K562 (cell line): ENCODE results near the gene KIF12. TPM values are rescaled to one million over a fixed set of nuclear protein-coding genes. Genes with fewer than 3 reads are reported as not detected.

Experiments
- ATAC-seq: fragments of 200-7000 bp; cut with Tn5 transposase; 3 replicates; pipeline ENCODE4 v1.9.1; 2020; ENCODE audit warnings: moderate library complexity
- BruUV-seq: library from RNA; stranded (reverse); fragments of 400-500 nt; replicated peaks from 2 replicates; lab custom pipeline; 2021; lab: Mats Ljungman, UMichigan
- CTCF ChIA-PET: fragments of 300-600 bp; formaldehyde crosslinking; extraction: SDS; loops from one replicate; lab custom pipeline; 2021; ENCODE audit warnings: low intra/inter-chr PET ratio; lab: Yijun Ruan, JAX
- POLR2A ChIA-PET: fragments of 300-600, 350-650 bp; sonication (Branson Sonifier 250); formaldehyde crosslinking; extraction: SDS; loops from one replicate; lab custom pipeline; 2021; ENCODE audit warnings: antibody characterized with exemption, inconsistent platforms; lab: Yijun Ruan, JAX
- DNase-seq, 4 experiments: peaks; one replicate each; pipeline versions ENCODE4 v3.0.0 to v3.0.0-alpha.2; 2011 to 2018; ENCODE audit warnings: low spot score in 3 of 4, mixed read lengths in 3 of 4; ENCODE audit errors: extremely low read depth in 1 of 4
- FAIRE-seq: peaks from 2 replicates; lab custom pipeline; 2011; peaks lifted over from hg19 to GRCh38; lab: Jason Lieb, UNC
- H2AFZ ChIP-seq: 2 replicates; pipeline ENCODE4 v1.6.0; 2011; ENCODE audit warnings: low read depth, low read length, control low read depth, inconsistent platforms
- H3K27ac ChIP-seq: fragments of 200-600 bp; 3 replicates; pipeline ENCODE4 v1.8.0; 2011; ENCODE audit warnings: low read depth, mild to moderate bottlenecking, control low read depth, inconsistent platforms, low read length, moderate library complexity, mixed read lengths; ENCODE audit errors: extremely low read depth
- H3K27me3 ChIP-seq, 2 experiments: fragments of 300-600 bp in 1 of 2; 2 replicates in 1 of 2; 3 replicates in 1 of 2; pipeline versions ENCODE4 v1.6.0 to v1.8.0; 2011; ENCODE audit warnings: inconsistent platforms in 2 of 2, low read length in 2 of 2, mild to moderate bottlenecking in 1 of 2, mixed read lengths in 1 of 2, moderate library complexity in 1 of 2; ENCODE audit not compliant: control insufficient read depth in 2 of 2, insufficient read depth in 2 of 2
- H3K36me3 ChIP-seq: fragments of 300-600 bp; 3 replicates; pipeline ENCODE4 v1.8.0; 2011; ENCODE audit warnings: mild to moderate bottlenecking, low read length, inconsistent platforms; ENCODE audit not compliant: control insufficient read depth, insufficient read depth
- H3K4me1 ChIP-seq, 2 experiments: fragments of 200-600 bp in 1 of 2; replicated peaks in 1 of 2; 2 replicates in 1 of 2; 3 replicates in 1 of 2; pipeline versions ENCODE4 v1.5.1 to v1.8.0; 2011; ENCODE audit warnings: inconsistent platforms in 2 of 2, low read length in 2 of 2, mild to moderate bottlenecking in 1 of 2, mixed read lengths in 1 of 2, moderate library complexity in 1 of 2; ENCODE audit not compliant: control insufficient read depth in 2 of 2, insufficient read depth in 2 of 2
- H3K4me2 ChIP-seq: 2 replicates; pipeline ENCODE4 v1.6.1; 2011; ENCODE audit warnings: low read length, control low read depth, inconsistent platforms, mixed read lengths; ENCODE audit not compliant: insufficient read depth
- H3K4me3 ChIP-seq: fragments of 200-600 bp; sonication (generic), shearing (Covaris generic); 2 replicates; pipeline ENCODE4 v1.5.1; 2016; ENCODE audit warnings: control low read depth, inconsistent platforms
- H3K79me2 ChIP-seq: fragments of 200-600 bp; 3 replicates; pipeline ENCODE4 v1.8.0; 2011; ENCODE audit warnings: low read length, inconsistent platforms; ENCODE audit not compliant: control insufficient read depth, insufficient read depth
- H3K9ac ChIP-seq, 2 experiments: 2 replicates each; pipeline versions ENCODE4 v1.6.0 to v1.6.1; 2011; ENCODE audit warnings: low read depth in 2 of 2, low read length in 2 of 2, control low read depth in 1 of 2, inconsistent platforms in 1 of 2, mild to moderate bottlenecking in 1 of 2, mixed read lengths in 1 of 2; ENCODE audit not compliant: insufficient read depth in 1 of 2
- H3K9me1 ChIP-seq: one replicate; pipeline ENCODE4 v1.6.0; 2011; ENCODE audit warnings: inconsistent platforms, mild to moderate bottlenecking, low read length, moderate library complexity; ENCODE audit not compliant: control insufficient read depth, insufficient read depth
- H3K9me3 ChIP-seq: replicated peaks from 2 replicates; pipeline ENCODE4 v1.5.1; 2011; ENCODE audit warnings: low read depth, low read length, inconsistent platforms; ENCODE audit not compliant: control insufficient read depth, insufficient read depth
- H4K20me1 ChIP-seq: replicated peaks from 2 replicates; pipeline ENCODE4 v1.6.1; 2011; ENCODE audit warnings: low read length, inconsistent platforms, mixed read lengths; ENCODE audit not compliant: control insufficient read depth, insufficient read depth
- KDM4B ChIP-seq, 2 experiments: fragments of 450-650 bp in 1 of 2; sonication (generic) in 1 of 2; IDR thresholded peaks; 2 replicates each; pipeline ENCODE4 v1.6.1; 2016 to 2017; ENCODE audit warnings: borderline replicate concordance in 2 of 2, antibody characterized with exemption in 1 of 2, low read depth in 1 of 2, mild to moderate bottlenecking in 1 of 2
- KLF13 ChIP-seq: fragments of 450-650 bp; IDR thresholded peaks from 2 replicates; pipeline ENCODE4 v1.6.1; 2016; ENCODE audit warnings: missing genetic modification characterization, low read depth, mild to moderate bottlenecking, missing compliant biosample characterization, moderate library complexity, borderline replicate concordance
- SOX6 ChIP-seq: fragments of 450-650 bp; IDR thresholded peaks from 2 replicates; pipeline ENCODE4 v1.6.1; 2014; ENCODE audit warnings: mild to moderate bottlenecking
- USF2 ChIP-seq: sonication (generic); formaldehyde crosslinking; IDR thresholded peaks from 2 replicates; pipeline ENCODE4 v1.5.0; 2020; ENCODE audit warnings: missing genetic modification reagents
- ZNF217 ChIP-seq: sonication (generic); formaldehyde crosslinking; IDR thresholded peaks from 2 replicates; pipeline ENCODE4 v1.8.0; 2022; ENCODE audit warnings: mild to moderate bottlenecking, missing genetic modification reagents
- ZSCAN32 ChIP-seq: fragments of 450-650 bp; formaldehyde crosslinking; IDR thresholded peaks from 2 replicates; pipeline ENCODE4 v1.4.0; 2020; ENCODE audit warnings: mild to moderate bottlenecking, moderate library complexity
- WGBS: fragments of 100-300 bp; shearing (Covaris generic); methylation state at CpG from one replicate; pipeline ENCODE4 v1.1.6; 2016; ENCODE audit warnings: low coverage, mixed read lengths; ENCODE audit not compliant: insufficient coverage; ENCODE audit errors: missing lambda C conversion rate; 5-methylcytosine and 5-hydroxymethylcytosine counted together
- in situ Hi-C: fragments of 300-500 bp; cut with MboI; formaldehyde crosslinking; loops from 4 replicates; pipeline ENCODE4 v1.15.0; 2018; ENCODE audit warnings: inconsistent platforms, mixed read lengths
- intact Hi-C: fragments of 100-400 bp; cut with micrococcal nuclease; formaldehyde crosslinking; loops from 2 replicates; pipeline ENCODE4 v1.14.2; 2022
- polyA plus RNA-seq, 8 experiments: library from polyadenylated mRNA; depleted of rRNA in 4 of 8; stranded (reverse) in 5 of 8; unstranded in 3 of 8; fragments of >200 nt; fragmentation: Nextera tagmentation in 2 of 8; fragmentation: Illumina TruSeq in 1 of 8; extraction: Ambion mirVana in 2 of 8; extraction: Trizol in 1 of 8; gene quantifications; 2 replicates each; pipeline versions ENCODE4 v1.2.1 to v1.2.3, GENCODE V29; 2011 to 2014; ENCODE audit warnings: inconsistent platforms in 1 of 8, missing spikeins in 1 of 8
- total RNA-seq, 7 experiments: library from RNA; depleted of rRNA in 6 of 7; stranded (reverse); fragments of >200 nt in 6 of 7; fragmentation: Illumina TruSeq in 2 of 7; extraction: Trizol in 2 of 7; gene quantifications; 2 replicates each; pipeline versions ENCODE4 v1.2.1 to v1.2.3, GENCODE V29; 2011 to 2021; ENCODE audit warnings: low replicate concordance in 1 of 7

KIF12 gene
- total and polyA plus RNA-seq, 9 of the 15 experiments (the other 6 are each of a cell fraction or from before 2014, with no cell fraction given) = not detected

GRCh38 chr9:114117996-114118830 is 19.1 kb upstream of the KIF12 start:
- H3K9me1 ChIP-seq = no peaks in the 10 kb centered on the region
- ChIA-PET POLR2A (interaction anchor here (1.6 kb wide), 1 partner anchor 8 kb away, joined by 3 read pairs; no protein-coding TSS in a partner anchor), CTCF (no interaction called here)
- H3K27ac ChIP-seq = no peak overlapping the region
- no peaks in the 10 kb centered on the region for H3K36me3 ChIP-seq
- TF ChIP-seq KDM4B (IDR thresholded peaks at IDR 0.05; ENCODE audit: borderline replicate concordance in 2 of 2, low read depth in 1 of 2) (no peak), ZSCAN32 (CRISPR knock-in tag) (no peak), KLF13 (tag) (no peak), USF2 (CRISPR knock-in tag) (no peak), ZNF217 (CRISPR knock-in tag) (no peak), SOX6 (no peak)
- no peak for FAIRE-seq
- H3K79me2 ChIP-seq = no peaks in the 10 kb centered on the region
- H2AFZ ChIP-seq = no peak overlapping the region
- H3K4me1 ChIP-seq = no peaks in the 10 kb centered on the region
- H3K27me3 ChIP-seq = peaks cover 14 to 47% of the 10 kb centered on the region in 2 experiments; a peak in 3 of 5 replicates
- 0% methylated on average over 14 of the region's 21 CpGs for WGBS
- no peak overlapping the region for H3K4me3 ChIP-seq
- H4K20me1 ChIP-seq = no peaks in the 10 kb centered on the region
- ATAC-seq = no peak
- in situ Hi-C loops = no loop called here
- no peak overlapping the region for H3K4me2 ChIP-seq
- no peak for DNase-seq
- no peak overlapping the region for H3K9ac ChIP-seq
- H3K9me3 ChIP-seq = no peaks in the 10 kb centered on the region
- intact Hi-C loops = no loop called here
- BruUV-seq = no TSS peak
